SK-N-SH treated with all-trans-retinoic acid at 6 μM for 48 hours (cell line): Measurements from ENCODE around the gene PRSS33.

Experiments
- ATAC-seq: fragments of 200-7000 bp; cut with Tn5 transposase; 3 replicates; pipeline ENCODE4 v1.9.1; 2020; ENCODE audit warnings: mild to moderate bottlenecking, moderate library complexity
- ARNTL ChIP-seq: fragments of 450-650 bp; formaldehyde crosslinking; IDR thresholded peaks from 2 replicates; pipeline ENCODE4 v1.5.0; 2020; ENCODE audit warnings: low read depth, mild to moderate bottlenecking, moderate library complexity, borderline replicate concordance
- BACH2 ChIP-seq: fragments of 250-450 bp; sonication (Bioruptor Pico); IDR thresholded peaks from 2 replicates; pipeline ENCODE4 v1.9.0; 2021; ENCODE audit warnings: mild to moderate bottlenecking, borderline replicate concordance
- CSDC2 ChIP-seq: fragments of 250-450 bp; sonication (Bioruptor Pico); IDR thresholded peaks from 2 replicates; pipeline ENCODE4 v1.5.0; 2020; ENCODE audit warnings: mild to moderate bottlenecking, moderate library complexity
- ESRRG ChIP-seq: fragments of 250-450 bp; sonication (Bioruptor Pico); IDR thresholded peaks from 2 replicates; pipeline ENCODE4 v1.6.1; 2021; ENCODE audit warnings: mild to moderate bottlenecking
- GLIS3 ChIP-seq: fragments of 250-450 bp; sonication (Bioruptor Pico); IDR thresholded peaks from 2 replicates; pipeline ENCODE4 v1.5.0; 2020; ENCODE audit warnings: mild to moderate bottlenecking, moderate library complexity
- ISL1 ChIP-seq: fragments of 250-450 bp; sonication (Bioruptor Pico); IDR thresholded peaks from 2 replicates; pipeline ENCODE4 v2.1.2; 2022; ENCODE audit warnings: mild to moderate bottlenecking, moderate library complexity
- OSR1 ChIP-seq: fragments of 250-450 bp; sonication (Bioruptor Pico); IDR thresholded peaks from 2 replicates; pipeline ENCODE4 v1.8.0; 2022; ENCODE audit warnings: moderate library complexity, mild to moderate bottlenecking, inconsistent platforms
- PPARA ChIP-seq: fragments of 250-450 bp; sonication (Bioruptor Pico); IDR thresholded peaks from 2 replicates; pipeline ENCODE4 v1.5.0; 2020; ENCODE audit warnings: mild to moderate bottlenecking, borderline replicate concordance
- RARB ChIP-seq: fragments of 250-450 bp; sonication (Bioruptor Pico); IDR thresholded peaks from 2 replicates; pipeline ENCODE4 v1.8.0; 2021; ENCODE audit warnings: mild to moderate bottlenecking, moderate library complexity
- SNAI2 ChIP-seq: fragments of 250-450 bp; sonication (Bioruptor Pico); IDR thresholded peaks from 2 replicates; pipeline ENCODE4 v1.5.0; 2020; ENCODE audit warnings: mild to moderate bottlenecking, moderate library complexity
- TCF4 ChIP-seq: fragments of 250-450 bp; sonication (Bioruptor Pico); IDR thresholded peaks from 2 replicates; pipeline ENCODE4 v1.8.0; 2021; ENCODE audit warnings: mild to moderate bottlenecking, moderate library complexity, borderline replicate concordance
- TOX ChIP-seq: fragments of 250-450 bp; sonication (Bioruptor Pico); IDR thresholded peaks from 2 replicates; pipeline ENCODE4 v1.8.0; 2021; ENCODE audit warnings: mild to moderate bottlenecking, moderate library complexity, borderline replicate concordance
- ZC3H10 ChIP-seq: fragments of 250-450 bp; sonication (Bioruptor Pico); IDR thresholded peaks from 2 replicates; pipeline ENCODE4 v1.5.1; 2021; ENCODE audit warnings: mild to moderate bottlenecking, moderate library complexity
- ZFP3 ChIP-seq: fragments of 250-450 bp; sonication (Bioruptor Pico); IDR thresholded peaks from 2 replicates; pipeline ENCODE4 v1.5.0; 2020; ENCODE audit warnings: mild to moderate bottlenecking, moderate library complexity
- ZFP30 ChIP-seq: fragments of 450-650 bp; formaldehyde crosslinking; IDR thresholded peaks from 2 replicates; pipeline ENCODE4 v1.5.0; 2022; ENCODE audit warnings: mild to moderate bottlenecking, moderate library complexity
- ZNF565 ChIP-seq: fragments of 450-650 bp; formaldehyde crosslinking; conservative IDR thresholded peaks from 2 replicates; pipeline ENCODE4 v1.5.0; 2020; ENCODE audit warnings: low read depth, mild to moderate bottlenecking, moderate library complexity
- ZNF70 ChIP-seq: fragments of 450-650 bp; formaldehyde crosslinking; IDR thresholded peaks from 2 replicates; pipeline ENCODE4 v1.5.0; 2020; ENCODE audit warnings: mild to moderate bottlenecking, moderate library complexity
- TF ChIP-seq, protein P1 (sequence below): fragments of 250-450 bp; sonication (Bioruptor Pico); IDR thresholded peaks from 2 replicates; pipeline ENCODE4 v1.5.0; 2020; ENCODE audit warnings: mild to moderate bottlenecking, moderate library complexity
- TF ChIP-seq, protein P2 (sequence below): fragments of 250-450 bp; sonication (Bioruptor Pico); IDR thresholded peaks from 2 replicates; pipeline ENCODE4 v1.5.1; 2021; ENCODE audit warnings: mild to moderate bottlenecking, moderate library complexity
- TF ChIP-seq, protein P3 (sequence below): fragments of 250-450 bp; sonication (Bioruptor Pico); IDR thresholded peaks from 2 replicates; pipeline ENCODE4 v1.8.0; 2020; ENCODE audit warnings: mild to moderate bottlenecking, moderate library complexity, borderline replicate concordance
- TF ChIP-seq, protein P4 (sequence below): fragments of 250-450 bp; sonication (Bioruptor Pico); IDR thresholded peaks from 2 replicates; pipeline ENCODE4 v1.5.1; 2020; ENCODE audit warnings: low read depth, mild to moderate bottlenecking, moderate library complexity

PRSS33 gene

DNA sequence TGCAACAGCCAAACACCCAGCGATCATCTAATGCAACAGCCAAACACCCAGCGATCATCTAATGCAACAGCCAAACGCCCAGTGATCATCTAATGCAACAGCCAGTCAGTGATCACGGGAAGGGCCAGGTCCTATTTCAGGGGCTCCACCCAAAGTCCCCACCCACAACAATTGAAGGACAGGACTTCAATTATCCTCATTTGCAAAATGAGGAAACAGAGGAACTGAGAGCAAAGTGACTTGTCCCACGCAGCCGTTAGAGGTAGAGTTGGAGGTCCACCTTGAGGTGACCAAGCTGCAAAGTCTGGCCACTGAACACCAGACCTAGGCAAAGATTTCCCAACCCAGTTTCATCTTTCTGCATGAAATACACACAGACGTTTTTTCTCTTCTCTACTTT lies 46.4 kb upstream of the PRSS33 start:
- TF ChIP-seq RARB (CRISPR knock-in tag): no peak
- ATAC-seq: no peak

DNA sequence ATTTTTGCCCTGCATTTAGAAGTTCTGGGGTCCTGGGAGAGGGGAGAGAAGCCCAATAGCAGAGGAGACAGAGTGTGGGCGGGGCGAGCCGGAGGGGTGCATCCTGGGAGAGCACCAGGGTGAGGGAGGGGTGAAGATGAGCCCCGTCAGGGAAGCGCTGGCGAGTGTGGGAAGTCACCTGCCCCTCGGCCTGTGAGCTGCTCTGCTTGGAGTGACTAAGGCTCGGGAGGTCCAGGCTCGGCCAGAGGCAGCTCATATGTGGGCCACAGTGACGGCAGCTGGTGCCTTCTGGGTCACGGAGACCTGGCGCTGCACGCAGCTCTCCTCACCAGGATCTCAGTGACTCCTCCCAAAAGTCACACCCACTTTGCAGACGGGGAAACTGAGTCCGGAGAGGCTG lies 43.8 kb upstream of the PRSS33 start:
- no peak for TF ChIP-seq OSR1 (CRISPR knock-in tag)
- TF ChIP-seq, all 23 proteins: peak for 0

DNA sequence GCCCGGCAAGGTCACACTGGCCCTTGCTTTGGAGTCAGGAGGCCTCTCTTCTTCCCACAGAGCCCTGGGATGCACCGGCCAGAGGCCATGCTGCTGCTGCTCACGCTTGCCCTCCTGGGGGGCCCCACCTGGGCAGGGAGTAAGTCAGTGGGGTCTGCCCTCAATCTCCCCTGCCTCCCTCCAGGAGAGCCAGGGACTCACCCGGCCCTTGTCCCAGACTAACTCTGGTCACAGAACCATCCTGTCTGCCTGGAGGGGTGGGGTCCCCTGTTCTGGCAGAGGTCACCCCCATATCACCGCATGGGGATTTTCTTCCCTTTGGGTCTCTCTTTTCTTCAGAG lies 43.0 kb upstream of the PRSS33 start:
- TF ChIP-seq ZNF565 (CRISPR knock-in tag): no peak
- TF ChIP-seq ISL1 (CRISPR knock-in tag): no peak
- TF ChIP-seq ZFP3 (CRISPR knock-in tag): no peak
- no peak for TF ChIP-seq ESRRG (CRISPR knock-in tag)
- no peak for TF ChIP-seq ZNF70 (CRISPR knock-in tag)
- no peak for TF ChIP-seq SNAI2 (CRISPR knock-in tag)
- no peak for ATAC-seq

More for the DNA sequence above, 43.8 kb upstream of the PRSS33 start:
- no peak for ATAC-seq

DNA sequence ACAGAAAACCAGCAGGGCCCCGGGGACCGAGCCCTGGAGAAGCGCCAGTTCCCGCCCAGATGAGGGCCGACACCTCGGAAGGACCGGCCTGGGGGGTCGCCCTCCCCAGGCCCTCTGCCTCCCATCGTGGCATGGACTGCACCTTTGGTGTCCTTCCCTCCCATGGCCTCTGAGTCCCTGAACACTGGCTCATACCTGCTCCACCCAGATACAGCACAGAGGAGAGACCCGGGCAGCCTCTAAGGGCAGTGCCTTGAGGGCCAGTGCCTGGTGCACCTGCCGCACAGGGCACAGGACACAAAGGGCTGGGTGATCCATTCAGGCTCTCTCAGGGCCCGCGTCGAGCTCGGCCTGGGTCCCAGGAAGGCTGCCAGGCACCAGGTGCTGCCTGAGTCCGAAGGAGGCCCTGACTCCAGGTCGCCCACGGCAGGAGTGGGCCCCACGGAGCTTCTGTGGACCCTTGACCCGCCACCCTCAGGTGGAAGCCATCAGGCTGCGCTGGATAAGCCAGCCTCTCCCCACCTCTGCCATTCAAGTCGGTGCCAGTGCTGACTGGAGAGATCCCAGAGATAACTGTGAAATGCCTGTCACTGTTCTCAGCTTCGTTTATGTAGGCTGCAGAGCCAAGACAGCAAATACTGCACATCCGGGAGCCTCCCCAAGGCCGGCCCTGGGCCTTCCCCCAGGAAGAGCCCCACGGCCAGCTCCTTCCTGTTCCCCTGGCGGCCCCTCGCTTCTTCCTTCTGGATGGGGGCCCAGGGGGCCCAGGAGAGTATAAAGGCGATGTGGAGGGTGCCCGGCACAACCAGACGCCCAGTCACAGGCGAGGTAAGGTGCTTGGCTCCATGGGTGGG lies 42.4 kb upstream of the PRSS33 start, which contains the start of gene ZG16B:
Gene ZG16B (plus strand): TSS at position 803 of the 854 bp plus-strand sequence. CDS start 139 bp downstream, outside the sequence.
- peak; percentile 32; the same call in 2 of the 3 replicates for ATAC-seq
- TF ChIP-seq, protein P1, sequence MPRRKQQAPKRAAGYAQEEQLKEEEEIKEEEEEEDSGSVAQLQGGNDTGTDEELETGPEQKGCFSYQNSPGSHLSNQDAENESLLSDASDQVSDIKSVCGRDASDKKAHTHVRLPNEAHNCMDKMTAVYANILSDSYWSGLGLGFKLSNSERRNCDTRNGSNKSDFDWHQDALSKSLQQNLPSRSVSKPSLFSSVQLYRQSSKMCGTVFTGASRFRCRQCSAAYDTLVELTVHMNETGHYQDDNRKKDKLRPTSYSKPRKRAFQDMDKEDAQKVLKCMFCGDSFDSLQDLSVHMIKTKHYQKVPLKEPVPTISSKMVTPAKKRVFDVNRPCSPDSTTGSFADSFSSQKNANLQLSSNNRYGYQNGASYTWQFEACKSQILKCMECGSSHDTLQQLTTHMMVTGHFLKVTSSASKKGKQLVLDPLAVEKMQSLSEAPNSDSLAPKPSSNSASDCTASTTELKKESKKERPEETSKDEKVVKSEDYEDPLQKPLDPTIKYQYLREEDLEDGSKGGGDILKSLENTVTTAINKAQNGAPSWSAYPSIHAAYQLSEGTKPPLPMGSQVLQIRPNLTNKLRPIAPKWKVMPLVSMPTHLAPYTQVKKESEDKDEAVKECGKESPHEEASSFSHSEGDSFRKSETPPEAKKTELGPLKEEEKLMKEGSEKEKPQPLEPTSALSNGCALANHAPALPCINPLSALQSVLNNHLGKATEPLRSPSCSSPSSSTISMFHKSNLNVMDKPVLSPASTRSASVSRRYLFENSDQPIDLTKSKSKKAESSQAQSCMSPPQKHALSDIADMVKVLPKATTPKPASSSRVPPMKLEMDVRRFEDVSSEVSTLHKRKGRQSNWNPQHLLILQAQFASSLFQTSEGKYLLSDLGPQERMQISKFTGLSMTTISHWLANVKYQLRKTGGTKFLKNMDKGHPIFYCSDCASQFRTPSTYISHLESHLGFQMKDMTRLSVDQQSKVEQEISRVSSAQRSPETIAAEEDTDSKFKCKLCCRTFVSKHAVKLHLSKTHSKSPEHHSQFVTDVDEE: no peak
- TF ChIP-seq TOX (CRISPR knock-in tag) (no peak), ARNTL (CRISPR knock-in tag) (no peak), CSDC2 (CRISPR knock-in tag) (no peak)

DNA sequence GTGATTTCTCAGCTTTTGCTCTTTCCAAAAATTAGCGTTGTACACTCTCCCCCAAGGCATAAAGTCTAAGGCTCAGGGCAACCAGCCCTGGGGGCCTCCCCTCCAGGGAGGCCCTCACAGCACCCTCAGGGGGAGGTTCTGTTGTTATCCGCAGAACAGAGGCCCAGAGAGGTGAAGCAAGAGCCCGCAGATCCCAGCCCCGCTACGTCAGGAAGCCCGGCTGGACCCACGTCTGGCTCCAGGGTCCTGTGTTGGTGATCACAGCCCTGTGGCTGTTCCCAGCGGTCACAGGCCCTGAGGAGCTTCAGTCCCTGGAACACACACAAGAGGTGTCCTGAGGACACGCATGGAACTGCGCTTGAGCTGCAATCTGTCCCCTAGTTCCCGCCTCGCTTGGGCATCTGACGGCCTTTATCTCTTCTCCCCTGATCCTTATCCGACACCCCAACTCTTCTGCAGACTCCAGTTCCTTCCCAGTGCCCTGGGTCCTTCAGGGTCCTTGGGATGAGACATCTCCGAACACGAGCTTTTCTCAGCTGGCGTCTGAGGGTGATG lies 41.6 kb upstream of the PRSS33 start:
- TF ChIP-seq ARNTL (CRISPR knock-in tag) (no peak), SNAI2 (CRISPR knock-in tag) (no peak), TOX (CRISPR knock-in tag) (no peak), PPARA (CRISPR knock-in tag) (no peak), GLIS3 (CRISPR knock-in tag) (no peak), ZFP30 (no peak), OSR1 (CRISPR knock-in tag) (no peak), RARB (CRISPR knock-in tag) (no peak), ISL1 (CRISPR knock-in tag) (no peak), ZNF70 (CRISPR knock-in tag) (no peak), ZNF565 (CRISPR knock-in tag) (no peak), BACH2 (CRISPR knock-in tag) (no peak), ESRRG (CRISPR knock-in tag) (no peak), TCF4 (CRISPR knock-in tag) (no peak), ZC3H10 (CRISPR knock-in tag) (no peak), CSDC2 (CRISPR knock-in tag) (no peak)
- TF ChIP-seq, protein P1: no peak
- TF ChIP-seq, protein P2, sequence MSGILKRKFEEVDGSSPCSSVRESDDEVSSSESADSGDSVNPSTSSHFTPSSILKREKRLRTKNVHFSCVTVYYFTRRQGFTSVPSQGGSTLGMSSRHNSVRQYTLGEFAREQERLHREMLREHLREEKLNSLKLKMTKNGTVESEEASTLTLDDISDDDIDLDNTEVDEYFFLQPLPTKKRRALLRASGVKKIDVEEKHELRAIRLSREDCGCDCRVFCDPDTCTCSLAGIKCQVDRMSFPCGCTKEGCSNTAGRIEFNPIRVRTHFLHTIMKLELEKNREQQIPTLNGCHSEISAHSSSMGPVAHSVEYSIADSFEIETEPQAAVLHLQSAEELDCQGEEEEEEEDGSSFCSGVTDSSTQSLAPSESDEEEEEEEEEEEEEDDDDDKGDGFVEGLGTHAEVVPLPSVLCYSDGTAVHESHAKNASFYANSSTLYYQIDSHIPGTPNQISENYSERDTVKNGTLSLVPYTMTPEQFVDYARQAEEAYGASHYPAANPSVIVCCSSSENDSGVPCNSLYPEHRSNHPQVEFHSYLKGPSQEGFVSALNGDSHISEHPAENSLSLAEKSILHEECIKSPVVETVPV (CRISPR knock-in tag): no peak
- TF ChIP-seq, protein P3, sequence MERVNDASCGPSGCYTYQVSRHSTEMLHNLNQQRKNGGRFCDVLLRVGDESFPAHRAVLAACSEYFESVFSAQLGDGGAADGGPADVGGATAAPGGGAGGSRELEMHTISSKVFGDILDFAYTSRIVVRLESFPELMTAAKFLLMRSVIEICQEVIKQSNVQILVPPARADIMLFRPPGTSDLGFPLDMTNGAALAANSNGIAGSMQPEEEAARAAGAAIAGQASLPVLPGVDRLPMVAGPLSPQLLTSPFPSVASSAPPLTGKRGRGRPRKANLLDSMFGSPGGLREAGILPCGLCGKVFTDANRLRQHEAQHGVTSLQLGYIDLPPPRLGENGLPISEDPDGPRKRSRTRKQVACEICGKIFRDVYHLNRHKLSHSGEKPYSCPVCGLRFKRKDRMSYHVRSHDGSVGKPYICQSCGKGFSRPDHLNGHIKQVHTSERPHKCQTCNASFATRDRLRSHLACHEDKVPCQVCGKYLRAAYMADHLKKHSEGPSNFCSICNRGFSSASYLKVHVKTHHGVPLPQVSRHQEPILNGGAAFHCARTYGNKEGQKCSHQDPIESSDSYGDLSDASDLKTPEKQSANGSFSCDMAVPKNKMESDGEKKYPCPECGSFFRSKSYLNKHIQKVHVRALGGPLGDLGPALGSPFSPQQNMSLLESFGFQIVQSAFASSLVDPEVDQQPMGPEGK: no peak
- TF ChIP-seq, protein P4, sequence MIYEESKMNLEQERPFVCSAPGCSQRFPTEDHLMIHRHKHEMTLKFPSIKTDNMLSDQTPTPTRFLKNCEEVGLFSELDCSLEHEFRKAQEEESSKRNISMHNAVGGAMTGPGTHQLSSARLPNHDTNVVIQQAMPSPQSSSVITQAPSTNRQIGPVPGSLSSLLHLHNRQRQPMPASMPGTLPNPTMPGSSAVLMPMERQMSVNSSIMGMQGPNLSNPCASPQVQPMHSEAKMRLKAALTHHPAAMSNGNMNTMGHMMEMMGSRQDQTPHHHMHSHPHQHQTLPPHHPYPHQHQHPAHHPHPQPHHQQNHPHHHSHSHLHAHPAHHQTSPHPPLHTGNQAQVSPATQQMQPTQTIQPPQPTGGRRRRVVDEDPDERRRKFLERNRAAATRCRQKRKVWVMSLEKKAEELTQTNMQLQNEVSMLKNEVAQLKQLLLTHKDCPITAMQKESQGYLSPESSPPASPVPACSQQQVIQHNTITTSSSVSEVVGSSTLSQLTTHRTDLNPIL (CRISPR knock-in tag): no peak
- TF ChIP-seq, all 23 proteins: peak for 0
- ATAC-seq: no peak
